ENCODE data around the gene PCDHGA11. TPM values are rescaled to one million over a fixed set of nuclear protein-coding genes. Genes with fewer than 3 reads are reported as not detected.

The PCDHGA11 gene
- total and polyA plus RNA-seq, 9 of the 15 experiments (the other 6 are each of a cell fraction or from before 2014, with no cell fraction given), result 0.04 to 0.07 (median 0.04) TPM; not detected in 4

GRCh38 chr5:141398608-141399007 is 22.2 kb upstream of the PCDHGA11 start:
- H2AFZ ChIP-seq (ENCODE audit: low read depth, low read length), result no peak overlapping the region
- POLR2A ChIA-PET, result interaction anchor here (1.1 kb wide), 1 partner anchor 8 kb away, joined by 3 read pairs; no protein-coding TSS in a partner anchor
- H3K4me2 ChIP-seq (ENCODE audit: insufficient read depth, low read length), result no peak overlapping the region
- no peak overlapping the region for H3K4me3 ChIP-seq
- H3K27ac ChIP-seq (ENCODE audit: extremely low read depth, low read depth, low read length), result no peak overlapping the region
- FAIRE-seq (no peak), DNase-seq (ENCODE audit: extremely low read depth in 1 of 4, low spot score in 3 of 4) (no peak), ATAC-seq (no peak)
- no peak for TF ChIP-seq FOXK1 (CRISPR knock-in tag; IDR thresholded peaks at IDR 0.05; ENCODE audit: borderline replicate concordance)
- TF ChIP-seq GABPB2 (CRISPR knock-in tag; conservative IDR thresholded peaks at IDR 0.05), result no peak
- no peak for TF ChIP-seq ARID2 (IDR thresholded peaks at IDR 0.05)
- no peak for TF ChIP-seq ZNF444 (CRISPR knock-in tag; IDR thresholded peaks at IDR 0.05)
- TF ChIP-seq LEF1 (IDR thresholded peaks at IDR 0.05), result no peak
- no peak for TF ChIP-seq ZNF282 (CRISPR knock-in tag; IDR thresholded peaks at IDR 0.05)
- peaks cover 0 to 33% of the 10 kb centered on the region in 2 experiments; a peak in 4 of 5 replicates for H3K27me3 ChIP-seq (ENCODE audit: control insufficient read depth in 2 of 2, insufficient read depth in 2 of 2, low read length in 2 of 2)
- peaks cover 0 to 11% of the 10 kb centered on the region in 2 experiments; a peak in 3 of 5 replicates for H3K4me1 ChIP-seq (replicated peaks in 1 of 2; ENCODE audit: control insufficient read depth in 2 of 2, insufficient read depth in 2 of 2, low read length in 2 of 2)
- no peaks in the 10 kb centered on the region for H4K20me1 ChIP-seq (replicated peaks; ENCODE audit: control insufficient read depth, insufficient read depth, low read length)
- BruUV-seq (replicated peaks), result no TSS peak
- 4% methylated on average over 15 of the region's 15 CpGs for WGBS (ENCODE audit: insufficient coverage, low coverage, missing lambda C conversion rate)
- intact Hi-C loops (cut with micrococcal nuclease), result no loop called here
- in situ Hi-C loops (cut with MboI), result no loop called here
- H3K9me3 ChIP-seq (replicated peaks; ENCODE audit: control insufficient read depth, insufficient read depth, low read depth, low read length), result peaks cover 2% of the 10 kb centered on the region; the same call in 1 of the 2 replicates
- no peaks in the 10 kb centered on the region for H3K79me2 ChIP-seq (ENCODE audit: control insufficient read depth, insufficient read depth, low read length)
- H3K36me3 ChIP-seq (ENCODE audit: control insufficient read depth, insufficient read depth, low read length), result no peaks in the 10 kb centered on the region
- CTCF ChIA-PET (ENCODE audit: low intra/inter-chr PET ratio), result no interaction called here
- H3K9me1 ChIP-seq (ENCODE audit: control insufficient read depth, insufficient read depth, low read length), result no peaks in the 10 kb centered on the region
- H3K9ac ChIP-seq (ENCODE audit: insufficient read depth in 1 of 2, low read depth in 2 of 2, low read length in 2 of 2), result no peak overlapping the region
